Measurements from ENCODE around the gene PSMB7.

PSMB7 gene

DNA sequence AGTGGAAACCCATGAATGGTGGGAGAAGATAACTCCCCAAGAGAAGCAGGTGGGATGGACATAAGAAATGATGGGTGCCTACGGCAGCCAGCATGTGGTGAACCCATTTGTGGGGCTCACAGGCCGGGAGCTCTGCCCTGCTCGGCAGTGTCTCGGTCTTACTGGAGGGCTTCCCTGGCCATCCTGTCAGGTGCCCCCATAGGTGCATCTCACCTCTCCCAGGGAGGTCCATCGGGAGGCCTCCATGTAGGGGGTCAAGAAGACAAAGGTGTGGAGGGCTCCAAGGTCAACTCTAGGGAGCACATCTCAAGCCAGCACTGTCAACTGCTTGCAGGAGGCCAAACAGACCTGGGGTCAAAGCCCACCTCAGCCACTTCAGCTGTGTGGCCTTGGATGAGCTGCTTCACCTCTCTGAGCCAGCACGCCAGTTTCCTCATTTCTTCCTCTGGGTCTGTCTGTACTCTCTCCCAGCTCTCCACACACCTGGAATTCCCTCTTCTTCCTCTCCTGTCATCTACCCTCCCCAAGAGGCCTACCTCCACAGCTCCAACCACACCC is 24.5 kb upstream of the PSMB7 start:
- Histone ChIP-seq H3K4me2 (ENCODE audit: low read length) (no peak overlapping the region), H3K4me3 (ENCODE audit: low read length) (no peak overlapping the region), H3F3A (ENCODE audit: control insufficient read depth, insufficient read depth) (no peaks in the 10 kb centered on the region), H3K4me1 (ENCODE audit: control insufficient read depth, low read length) (peaks cover 6% of the 10 kb centered on the region), H3K27me3 (ENCODE audit: control insufficient read depth, low read length) (no peaks in the 10 kb centered on the region), H4K20me1 (ENCODE audit: control insufficient read depth, insufficient read depth, low read depth, low read length) (no peaks in the 10 kb centered on the region), H3K36me3 (ENCODE audit: control insufficient read depth, low read length) (no peaks in the 10 kb centered on the region), H3K9me3 (ENCODE audit: control insufficient read depth, insufficient read depth, low read length) (no peaks in the 10 kb centered on the region), H3K79me2 (ENCODE audit: control insufficient read depth, low read length) (no peaks in the 10 kb centered on the region), H3K27ac (ENCODE audit: low read depth, low read length) (no peak overlapping the region), H3K9me2 (replicated peaks; ENCODE audit: control insufficient read depth, low read length) (no peaks in the 10 kb centered on the region)
- TF ChIP-seq, protein P1, sequence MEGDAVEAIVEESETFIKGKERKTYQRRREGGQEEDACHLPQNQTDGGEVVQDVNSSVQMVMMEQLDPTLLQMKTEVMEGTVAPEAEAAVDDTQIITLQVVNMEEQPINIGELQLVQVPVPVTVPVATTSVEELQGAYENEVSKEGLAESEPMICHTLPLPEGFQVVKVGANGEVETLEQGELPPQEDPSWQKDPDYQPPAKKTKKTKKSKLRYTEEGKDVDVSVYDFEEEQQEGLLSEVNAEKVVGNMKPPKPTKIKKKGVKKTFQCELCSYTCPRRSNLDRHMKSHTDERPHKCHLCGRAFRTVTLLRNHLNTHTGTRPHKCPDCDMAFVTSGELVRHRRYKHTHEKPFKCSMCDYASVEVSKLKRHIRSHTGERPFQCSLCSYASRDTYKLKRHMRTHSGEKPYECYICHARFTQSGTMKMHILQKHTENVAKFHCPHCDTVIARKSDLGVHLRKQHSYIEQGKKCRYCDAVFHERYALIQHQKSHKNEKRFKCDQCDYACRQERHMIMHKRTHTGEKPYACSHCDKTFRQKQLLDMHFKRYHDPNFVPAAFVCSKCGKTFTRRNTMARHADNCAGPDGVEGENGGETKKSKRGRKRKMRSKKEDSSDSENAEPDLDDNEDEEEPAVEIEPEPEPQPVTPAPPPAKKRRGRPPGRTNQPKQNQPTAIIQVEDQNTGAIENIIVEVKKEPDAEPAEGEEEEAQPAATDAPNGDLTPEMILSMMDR (IDR thresholded peaks at IDR 0.05; ENCODE audit: low read depth, low read length, poor library complexity, severe bottlenecking): no peak
- no peak for TF ChIP-seq EZH2phosphoT487 (IDR thresholded peaks at IDR 0.05; ENCODE audit: borderline replicate concordance, low read length)

DNA sequence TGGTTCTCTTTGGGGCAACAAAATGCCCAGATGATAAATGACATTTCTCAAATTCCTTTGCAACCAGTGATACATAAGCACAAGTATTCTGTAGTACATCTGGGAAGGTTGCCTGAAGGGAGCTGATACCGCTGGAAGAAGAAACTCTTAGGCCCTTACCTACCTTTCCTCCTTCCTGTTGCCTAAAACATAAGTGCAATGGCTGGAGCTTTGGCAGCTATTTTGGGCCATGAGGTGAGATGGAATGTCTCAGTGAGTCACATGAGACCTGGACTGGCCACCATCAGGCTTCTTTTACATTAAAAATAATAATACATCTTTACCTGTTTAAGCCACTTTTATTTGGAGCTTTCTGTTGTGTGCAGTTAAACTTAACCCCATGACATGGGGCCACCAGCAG is 23.8 kb upstream of the PSMB7 start:
- no peak overlapping the region for H3K4me2 ChIP-seq (ENCODE audit: low read length)
- H3K9me2 ChIP-seq (replicated peaks; ENCODE audit: control insufficient read depth, low read length): no peaks in the 10 kb centered on the region
- H3K79me2 ChIP-seq (ENCODE audit: control insufficient read depth, low read length): no peaks in the 10 kb centered on the region
- no peaks in the 10 kb centered on the region for H3K36me3 ChIP-seq (ENCODE audit: control insufficient read depth, low read length)
- TF ChIP-seq EZH2phosphoT487 (IDR thresholded peaks at IDR 0.05; ENCODE audit: borderline replicate concordance, low read length): no peak
- TF ChIP-seq, protein P1 (IDR thresholded peaks at IDR 0.05; ENCODE audit: low read depth, low read length, poor library complexity, severe bottlenecking): no peak
- H3K27me3 ChIP-seq (ENCODE audit: control insufficient read depth, low read length): no peaks in the 10 kb centered on the region
- H3K9me3 ChIP-seq (ENCODE audit: control insufficient read depth, insufficient read depth, low read length): no peaks in the 10 kb centered on the region
- H3F3A ChIP-seq (ENCODE audit: control insufficient read depth, insufficient read depth): no peaks in the 10 kb centered on the region
- no peak overlapping the region for H3K4me3 ChIP-seq (ENCODE audit: low read length)
- H3K27ac ChIP-seq (ENCODE audit: low read depth, low read length): no peak overlapping the region
- H4K20me1 ChIP-seq (ENCODE audit: control insufficient read depth, insufficient read depth, low read depth, low read length): no peaks in the 10 kb centered on the region
- peaks cover 6% of the 10 kb centered on the region for H3K4me1 ChIP-seq (ENCODE audit: control insufficient read depth, low read length)

DNA sequence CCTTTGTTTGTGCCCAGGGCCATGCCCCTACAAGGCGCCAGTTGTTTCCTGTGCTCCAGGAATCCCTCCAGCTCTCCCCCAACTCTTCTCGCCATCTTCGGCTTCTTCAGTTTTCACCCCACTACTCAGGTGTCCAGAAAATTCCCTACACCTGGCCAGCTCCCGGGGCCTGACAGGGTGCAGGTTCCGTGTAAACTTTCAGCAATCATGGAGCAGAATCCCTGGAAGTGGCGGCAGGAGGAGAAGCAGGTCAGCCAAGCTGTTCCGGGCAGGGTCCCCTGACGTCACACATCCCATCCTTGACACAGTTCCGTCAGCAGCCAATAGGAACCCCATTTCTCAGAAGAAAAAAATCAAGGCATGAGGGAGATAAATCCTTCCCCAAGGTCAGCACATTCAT is 22.8 kb upstream of the PSMB7 start:
- TF ChIP-seq EZH2phosphoT487 (IDR thresholded peaks at IDR 0.05; ENCODE audit: borderline replicate concordance, low read length): no peak
- TF ChIP-seq, protein P1 (IDR thresholded peaks at IDR 0.05; ENCODE audit: low read depth, low read length, poor library complexity, severe bottlenecking): no peak
- H3K9me3 ChIP-seq (ENCODE audit: control insufficient read depth, insufficient read depth, low read length): no peaks in the 10 kb centered on the region
- no peak overlapping the region for H3K4me2 ChIP-seq (ENCODE audit: low read length)

More for the DNA sequence above, 22.8 kb upstream of the PSMB7 start:
- Histone ChIP-seq H3K36me3 (ENCODE audit: control insufficient read depth, low read length) (no peaks in the 10 kb centered on the region), H3K79me2 (ENCODE audit: control insufficient read depth, low read length) (no peaks in the 10 kb centered on the region), H3K9me2 (replicated peaks; ENCODE audit: control insufficient read depth, low read length) (no peaks in the 10 kb centered on the region), H3F3A (ENCODE audit: control insufficient read depth, insufficient read depth) (no peaks in the 10 kb centered on the region), H3K4me1 (ENCODE audit: control insufficient read depth, low read length) (peaks cover 6% of the 10 kb centered on the region), H3K27ac (ENCODE audit: low read depth, low read length) (no peak overlapping the region), H3K27me3 (ENCODE audit: control insufficient read depth, low read length) (no peaks in the 10 kb centered on the region), H4K20me1 (ENCODE audit: control insufficient read depth, insufficient read depth, low read depth, low read length) (no peaks in the 10 kb centered on the region), H3K4me3 (ENCODE audit: low read length) (no peak overlapping the region)

All from DOHH2 (cell line).